ENCODE measurements around the gene S100A9. TPM values are rescaled to one million over a fixed set of nuclear protein-coding genes. Genes with fewer than 3 reads are reported as not detected.

S100A9 gene
- total RNA-seq, 5 donors from 2014 or later (not counting 1 experiment from before 2014, with no cell fraction given) = 0.98 to 11.5 (median 2.5) TPM; not detected in 1

GRCh38 chr1:153353226-153353947 is 4.3 kb upstream of the S100A9 start:
- Mint-ChIP-seq H3K9me3 (no peaks in the 10 kb centered on the region), H3K27ac (no peak overlapping the region), H3K27me3 (peaks cover 6 to 20% of the 10 kb centered on the region in 2 donors), H3K4me3 (no peak overlapping the region), H3K36me3 (no peaks in the 10 kb centered on the region), H3K4me1 (peaks cover 19 to 30% (median 22%) of the 10 kb centered on the region in 3 donors)
- POLR2A ChIA-PET = interaction anchor here in 1 of 2 donors (0.6 kb wide), 1 partner anchor 342 kb away, joined by 3 read pairs; no protein-coding TSS in a partner anchor
- Histone ChIP-seq H3K4me3 (ENCODE audit: control insufficient read depth in 1 of 2, extremely low read depth in 1 of 2, low read length in 1 of 2) (no peak overlapping the region), H3K9me3 (no peaks in the 10 kb centered on the region), H3K4me1 (ENCODE audit: control insufficient read depth in 1 of 2, extremely low read depth in 1 of 2, insufficient read depth in 2 of 2, low read length in 2 of 2) (peaks cover 6 to 18% of the 10 kb centered on the region in 2 experiments), H3K36me3 (ENCODE audit: control insufficient read depth in 2 of 2, extremely low read depth in 1 of 2, insufficient read depth in 1 of 2, low read length in 1 of 2) (no peaks in the 10 kb centered on the region), H3K27ac (ENCODE audit: low read length) (no peak overlapping the region), H3K27me3 (replicated peaks in 1 of 2; ENCODE audit: control insufficient read depth in 2 of 2, extremely low read depth in 1 of 2, insufficient read depth in 2 of 2, low read length in 1 of 2) (peaks cover 0 to 38% of the 10 kb centered on the region in 2 experiments)
- no peak for DNase-seq
- WGBS (ENCODE audit: insufficient coverage) = 73% methylated on average over 6 of the region's 7 CpGs
- CTCF ChIA-PET = interaction anchor here (0.7 to 2.2 kb wide), 8 partner anchors 10 to 145 kb away, joined by 3 to 10 read pairs (median 4); no protein-coding TSS in a partner anchor
- ATAC-seq (replicated peaks in 1 of 4) = no peak

DNA sequence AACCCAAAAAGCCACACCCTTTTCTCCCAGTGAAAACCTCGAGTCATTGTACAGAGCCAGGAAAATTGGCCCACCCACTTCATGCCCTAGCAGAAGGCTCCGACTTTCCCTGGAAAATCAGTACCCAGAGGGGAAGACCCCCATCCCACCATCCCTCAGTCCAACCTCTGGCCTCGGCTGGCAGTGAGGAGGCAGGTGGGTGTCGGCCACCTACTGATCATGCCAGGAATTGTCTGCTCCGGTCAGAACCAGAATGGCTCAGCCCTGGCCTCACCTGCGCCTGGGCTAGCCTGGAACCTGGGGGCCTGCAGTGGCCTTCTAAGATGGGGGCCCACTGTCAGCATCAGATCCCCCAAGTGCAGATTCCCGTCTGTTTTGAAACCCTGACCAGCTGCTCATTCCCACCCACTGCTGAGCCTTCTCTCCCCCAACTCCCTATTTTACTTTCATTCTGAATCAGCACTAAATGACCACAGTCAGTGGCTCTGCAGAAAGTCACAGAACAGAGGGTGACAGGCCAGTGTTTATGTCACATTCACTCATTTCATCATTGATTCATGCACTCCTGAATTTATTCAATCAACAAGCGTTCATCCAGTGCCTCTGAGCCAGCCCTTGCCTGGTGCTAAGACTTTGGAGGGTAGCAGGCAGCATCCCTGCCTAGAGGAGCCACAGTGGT is 3.0 kb upstream of the S100A9 start:
- peaks cover 6 to 19% of the 10 kb centered on the region in 2 experiments for H3K4me1 ChIP-seq (ENCODE audit: control insufficient read depth in 1 of 2, extremely low read depth in 1 of 2, insufficient read depth in 2 of 2, low read length in 2 of 2)
- Mint-ChIP-seq H3K27ac (no peak overlapping the region), H3K27me3 (peaks cover 0 to 13% of the 10 kb centered on the region in 2 donors), H3K9me3 (no peaks in the 10 kb centered on the region), H3K4me3 (no peak overlapping the region), H3K4me1 (peaks cover 19 to 32% (median 25%) of the 10 kb centered on the region in 3 donors), H3K36me3 (no peaks in the 10 kb centered on the region)
- no peaks in the 10 kb centered on the region for H3K9me3 ChIP-seq
- POLR2A ChIA-PET = no interaction called here
- CTCF ChIA-PET = interaction anchor here in 1 of 2 donors (0.6 kb wide), 1 partner anchor 72 kb away, joined by 3 read pairs; no protein-coding TSS in a partner anchor
- H3K27me3 ChIP-seq (replicated peaks in 1 of 2; ENCODE audit: control insufficient read depth in 2 of 2, extremely low read depth in 1 of 2, insufficient read depth in 2 of 2, low read length in 1 of 2) = peaks cover 0 to 31% of the 10 kb centered on the region in 2 experiments
- DNase-seq (no peak), ATAC-seq (replicated peaks in 1 of 4) (no peak)
- H3K27ac ChIP-seq (ENCODE audit: low read length) = no peak overlapping the region
- WGBS (ENCODE audit: insufficient coverage) = 81% methylated on average over 5 of the region's 8 CpGs
- no peaks in the 10 kb centered on the region for H3K36me3 ChIP-seq (ENCODE audit: control insufficient read depth in 2 of 2, extremely low read depth in 1 of 2, insufficient read depth in 1 of 2, low read length in 1 of 2)
- no peak overlapping the region for H3K4me3 ChIP-seq (ENCODE audit: control insufficient read depth in 1 of 2, extremely low read depth in 1 of 2, low read length in 1 of 2)

GRCh38 chr1:153355445-153356071 is 2.1 kb upstream of the S100A9 start:
- ChIA-PET POLR2A (interaction anchor here in 1 of 2 donors (0.6 kb wide), 1 partner anchor 10 kb away, joined by 3 read pairs; no protein-coding TSS in a partner anchor), CTCF (interaction anchor here in 1 of 2 donors (0.6 kb wide), 1 partner anchor 73 kb away, joined by 3 read pairs; no protein-coding TSS in a partner anchor)
- Mint-ChIP-seq H3K9me3 (no peaks in the 10 kb centered on the region), H3K36me3 (no peaks in the 10 kb centered on the region), H3K27me3 (peaks cover 0 to 8% of the 10 kb centered on the region in 2 donors), H3K4me1 (peaks cover 19 to 32% (median 25%) of the 10 kb centered on the region in 3 donors), H3K27ac (no peak overlapping the region), H3K4me3 (no peak overlapping the region)
- Histone ChIP-seq H3K27me3 (replicated peaks in 1 of 2; ENCODE audit: control insufficient read depth in 2 of 2, extremely low read depth in 1 of 2, insufficient read depth in 2 of 2, low read length in 1 of 2) (peaks cover 0 to 26% of the 10 kb centered on the region in 2 experiments), H3K4me3 (ENCODE audit: control insufficient read depth in 1 of 2, extremely low read depth in 1 of 2, low read length in 1 of 2) (no peak overlapping the region), H3K4me1 (ENCODE audit: control insufficient read depth in 1 of 2, extremely low read depth in 1 of 2, insufficient read depth in 2 of 2, low read length in 2 of 2) (peaks cover 6 to 19% of the 10 kb centered on the region in 2 experiments), H3K27ac (ENCODE audit: low read length) (no peak overlapping the region), H3K9me3 (no peaks in the 10 kb centered on the region), H3K36me3 (ENCODE audit: control insufficient read depth in 2 of 2, extremely low read depth in 1 of 2, insufficient read depth in 1 of 2, low read length in 1 of 2) (no peaks in the 10 kb centered on the region)
- peak; percentile 56 to 69 (median 66) for ATAC-seq (replicated peaks in 1 of 4)
- peak in 22 of 35 experiments; percentile 8 to 52 (median 19) for DNase-seq
- WGBS (ENCODE audit: insufficient coverage) = 60% methylated on average over 4 of the region's 10 CpGs

DNA sequence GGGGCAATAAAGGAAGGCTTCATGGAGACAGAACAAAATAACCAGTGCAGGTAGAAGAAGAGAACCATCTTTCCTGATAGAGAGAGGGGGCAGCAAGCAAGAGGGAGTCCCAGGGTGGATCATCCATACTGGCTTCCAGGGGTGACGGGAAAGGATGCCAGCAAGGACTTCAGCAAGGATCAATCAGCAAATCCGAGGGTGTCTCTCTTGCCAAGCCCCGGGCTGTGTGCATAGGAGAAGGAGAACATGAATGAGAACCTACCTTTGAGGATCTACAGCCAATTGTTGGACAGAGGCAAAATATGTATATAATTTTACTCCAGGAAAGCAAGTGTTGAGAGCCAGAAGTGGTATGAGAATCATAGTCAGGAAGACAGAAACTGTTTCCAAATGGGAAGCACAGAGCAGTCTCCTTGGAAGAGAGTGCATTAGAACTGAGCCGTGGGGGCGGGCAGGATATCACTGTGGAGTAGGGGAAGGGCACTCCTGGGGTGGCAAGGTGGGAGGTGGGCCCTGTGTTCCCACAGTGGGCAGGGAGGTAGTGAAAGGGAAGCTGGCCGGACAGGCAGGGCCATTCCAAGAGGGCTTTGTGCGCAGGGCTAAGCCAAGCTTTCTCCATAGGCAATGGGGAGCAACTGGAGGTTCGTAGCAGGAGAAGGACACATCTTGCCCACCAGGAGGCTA is 1.1 kb upstream of the S100A9 start:
- POLR2A ChIA-PET = interaction anchor here in 1 of 2 donors (0.6 kb wide), 1 partner anchor 844 kb away, joined by 5 read pairs; no protein-coding TSS in a partner anchor
- WGBS (ENCODE audit: insufficient coverage) = 92% methylated on average over 6 of the region's 8 CpGs
- H3K4me1 Mint-ChIP-seq = peaks cover 19 to 32% (median 25%) of the 10 kb centered on the region in 3 donors

DNA sequence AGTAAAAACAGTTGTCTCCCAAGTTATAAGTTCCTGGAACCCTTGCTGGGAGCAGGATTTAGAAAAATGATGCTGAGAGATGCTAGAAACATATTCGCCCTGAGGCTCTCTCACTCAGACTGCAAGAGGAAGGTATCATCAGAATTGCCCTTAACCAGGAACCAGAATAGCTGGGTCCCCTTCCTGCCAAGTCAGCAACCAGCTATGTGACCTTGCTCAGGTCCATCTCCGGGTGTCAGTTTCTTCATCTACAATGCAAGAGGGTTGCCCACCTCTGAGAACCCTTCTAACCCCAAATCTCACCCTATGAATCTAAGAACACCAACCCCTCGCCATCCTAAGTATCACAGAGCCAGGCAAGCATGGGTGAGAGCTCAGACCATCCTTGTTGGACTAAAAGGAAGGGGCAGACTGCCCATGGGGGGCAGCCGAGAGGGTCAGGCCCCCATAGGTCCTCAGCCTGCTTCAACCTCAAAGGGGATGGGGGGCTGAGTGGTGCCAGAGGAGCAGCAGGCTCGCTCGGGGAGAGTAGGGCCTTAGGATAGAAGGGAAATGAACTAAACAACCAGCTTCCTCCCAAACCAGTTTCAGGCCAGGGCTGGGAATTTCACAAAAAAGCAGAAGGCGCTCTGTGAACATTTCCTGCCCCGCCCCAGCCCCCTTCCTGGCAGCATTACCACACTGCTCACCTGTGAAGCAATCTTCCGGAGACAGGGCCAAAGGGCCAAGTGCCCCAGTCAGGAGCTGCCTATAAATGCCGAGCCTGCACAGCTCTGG is 390 bp upstream of the S100A9 start:
- ChIA-PET POLR2A (no interaction called here), CTCF (interaction anchor here in 1 of 2 donors (0.7 to 1.6 kb wide), 2 partner anchors 23 to 138 kb away, joined by 3 read pairs; no protein-coding TSS in a partner anchor)
- Mint-ChIP-seq H3K4me1 (peaks cover 19 to 32% (median 25%) of the 10 kb centered on the region in 3 donors), H3K27me3 (peaks cover 0 to 8% of the 10 kb centered on the region in 2 donors), H3K9me3 (no peaks in the 10 kb centered on the region), H3K36me3 (no peaks in the 10 kb centered on the region), H3K27ac (peak overlapping the region in 1 of 2 donors; percentile 17), H3K4me3 (peak overlapping the region in 1 of 3 donors; percentile 62)
- peak in 9 of 35 experiments; percentile 8 to 43 (median 16) for DNase-seq
- Histone ChIP-seq H3K27ac (ENCODE audit: low read length) (no peak overlapping the region), H3K36me3 (ENCODE audit: control insufficient read depth in 2 of 2, extremely low read depth in 1 of 2, insufficient read depth in 1 of 2, low read length in 1 of 2) (no peaks in the 10 kb centered on the region), H3K27me3 (replicated peaks in 1 of 2; ENCODE audit: control insufficient read depth in 2 of 2, extremely low read depth in 1 of 2, insufficient read depth in 2 of 2, low read length in 1 of 2) (peaks cover 0 to 27% of the 10 kb centered on the region in 2 experiments), H3K4me3 (ENCODE audit: control insufficient read depth in 1 of 2, extremely low read depth in 1 of 2, low read length in 1 of 2) (peak overlapping the region in 1 of 2 donors; percentile 0), H3K9me3 (no peaks in the 10 kb centered on the region), H3K4me1 (ENCODE audit: control insufficient read depth in 1 of 2, extremely low read depth in 1 of 2, insufficient read depth in 2 of 2, low read length in 2 of 2) (peaks cover 6 to 19% of the 10 kb centered on the region in 2 experiments)
- peak in 3 of 4 experiments; percentile 33 to 56 (median 47) for ATAC-seq (replicated peaks in 1 of 4)
- 38% methylated on average over 6 of the region's 10 CpGs for WGBS (ENCODE audit: insufficient coverage)

More for the DNA sequence above, 1.1 kb upstream of the S100A9 start:
- no peak for DNase-seq
- ATAC-seq (replicated peaks in 1 of 4) = no peak
- CTCF ChIA-PET = no interaction called here
- peaks cover 0 to 26% of the 10 kb centered on the region in 2 experiments for H3K27me3 ChIP-seq (replicated peaks in 1 of 2; ENCODE audit: control insufficient read depth in 2 of 2, extremely low read depth in 1 of 2, insufficient read depth in 2 of 2, low read length in 1 of 2)
- Mint-ChIP-seq H3K4me3 (peak overlapping the region in 1 of 3 donors; percentile 62), H3K36me3 (no peaks in the 10 kb centered on the region), H3K27ac (no peak overlapping the region), H3K9me3 (no peaks in the 10 kb centered on the region), H3K27me3 (peaks cover 0 to 8% of the 10 kb centered on the region in 2 donors)
- H3K9me3 ChIP-seq = no peaks in the 10 kb centered on the region
- H3K4me3 ChIP-seq (ENCODE audit: control insufficient read depth in 1 of 2, extremely low read depth in 1 of 2, low read length in 1 of 2) = no peak overlapping the region
- no peak overlapping the region for H3K27ac ChIP-seq (ENCODE audit: low read length)
- H3K36me3 ChIP-seq (ENCODE audit: control insufficient read depth in 2 of 2, extremely low read depth in 1 of 2, insufficient read depth in 1 of 2, low read length in 1 of 2) = no peaks in the 10 kb centered on the region
- peaks cover 6 to 19% of the 10 kb centered on the region in 2 experiments for H3K4me1 ChIP-seq (ENCODE audit: control insufficient read depth in 1 of 2, extremely low read depth in 1 of 2, insufficient read depth in 2 of 2, low read length in 2 of 2)

All from T-cell (primary cell).